Measurements from ENCODE around the gene CCNI. TPM values are rescaled to one million over a fixed set of nuclear protein-coding genes. Genes with fewer than 3 reads are reported as not detected.
"Not testable (repeated sequence)": the region's sequence is repeated elsewhere in the genome, so short reads cannot be mapped to it uniquely, and the experiment has no call there.

CCNI gene
- total RNA-seq, 1 experiment from 2014 or later, result 297 TPM

DNA sequence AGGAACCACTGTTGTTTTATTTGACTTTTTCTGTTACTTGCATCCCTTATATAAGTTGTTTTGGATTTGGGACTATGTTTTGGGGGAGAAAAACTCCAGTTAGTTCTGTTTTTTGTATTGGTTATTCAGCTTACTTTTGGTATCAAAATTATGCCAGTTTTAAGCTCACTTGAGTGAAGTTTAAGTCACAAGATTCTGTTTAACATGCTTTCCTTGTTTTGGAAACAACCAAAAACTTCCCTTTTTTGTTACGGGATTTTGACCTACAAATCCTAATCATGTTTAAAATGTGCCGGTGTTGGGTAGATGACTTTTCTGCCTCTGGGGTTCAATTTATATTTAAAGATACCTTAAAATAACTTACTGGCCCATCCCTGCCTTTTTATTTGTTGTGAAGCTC, 36.0 kb downstream of the CCNI start:
- intact Hi-C loops (cut with micrococcal nuclease), result loop anchor here (10.0 kb wide), 2 partner anchors 285 to 605 kb away; partner anchors contain the start of gene SHROOM3
- ChIA-PET POLR2A (interaction anchor here (2.9 kb wide), 1 partner anchor 13 kb away, joined by 11 read pairs; no protein-coding TSS in a partner anchor), CTCF (interaction anchor here (0.6 to 0.7 kb wide), 3 partner anchors 269 to 598 kb away, joined by 3 read pairs; no protein-coding TSS in a partner anchor)
- TF ChIP-seq CTCF (IDR thresholded peaks at IDR 0.05; ENCODE audit: unreplicated experiment), result no peak
- no peak overlapping the region for H3K4me3 Mint-ChIP-seq (ENCODE audit: unreplicated experiment)
- H3K27ac Mint-ChIP-seq (ENCODE audit: low read depth, unreplicated experiment), result no peak overlapping the region
- no peaks in the 10 kb centered on the region for H3K27me3 Mint-ChIP-seq (ENCODE audit: insufficient read depth, unreplicated experiment)
- DNase-seq (ENCODE audit: unreplicated experiment), result no peak
- peaks cover 44% of the 10 kb centered on the region for H3K36me3 Mint-ChIP-seq (ENCODE audit: insufficient read depth, unreplicated experiment)
- no TSS peak for BruUV-seq (replicated peaks)
- H3K4me1 Mint-ChIP-seq (ENCODE audit: insufficient read depth, unreplicated experiment), result peaks cover 41% of the 10 kb centered on the region
- no peaks in the 10 kb centered on the region for H3K9me3 Mint-ChIP-seq (ENCODE audit: unreplicated experiment)

DNA sequence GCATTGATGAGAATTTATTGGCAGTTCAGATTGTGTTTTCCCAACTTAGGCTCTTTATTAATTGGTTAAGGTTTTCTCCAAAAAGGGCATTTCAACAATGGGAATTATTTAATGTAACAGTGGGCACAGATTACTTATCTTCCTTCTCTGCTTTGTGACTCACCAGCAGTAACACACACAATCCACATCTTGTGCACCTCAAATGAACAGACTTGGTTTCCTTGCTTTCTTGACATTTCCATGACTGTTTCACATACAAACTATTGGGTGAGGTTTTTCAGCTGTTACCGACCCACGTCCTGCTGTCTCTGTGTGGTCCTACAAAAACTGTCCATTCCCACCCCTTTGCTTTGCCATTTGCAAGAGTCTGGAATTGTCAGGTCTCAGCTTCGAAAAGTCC, 38.1 kb downstream of the CCNI start:
- Mint-ChIP-seq H3K4me3 (ENCODE audit: unreplicated experiment) (peak overlapping the region; percentile 35), H3K27ac (ENCODE audit: low read depth, unreplicated experiment) (peak overlapping the region; percentile 66), H3K27me3 (ENCODE audit: insufficient read depth, unreplicated experiment) (no peaks in the 10 kb centered on the region), H3K36me3 (ENCODE audit: insufficient read depth, unreplicated experiment) (peaks cover 55% of the 10 kb centered on the region), H3K4me1 (ENCODE audit: insufficient read depth, unreplicated experiment) (peaks cover 32% of the 10 kb centered on the region), H3K9me3 (ENCODE audit: unreplicated experiment) (no peaks in the 10 kb centered on the region)
- ChIA-PET POLR2A (interaction anchor here (0.6 to 0.7 kb wide), 2 partner anchors 17 to 285 kb away, joined by 3 read pairs; no protein-coding TSS in a partner anchor), CTCF (interaction anchor here (0.5 to 2.4 kb wide), 5 partner anchors 18 to 527 kb away, joined by 3 to 9 read pairs (median 4); no protein-coding TSS in a partner anchor)
- TF ChIP-seq CTCF (IDR thresholded peaks at IDR 0.05; ENCODE audit: unreplicated experiment), result no peak
- intact Hi-C loops (cut with micrococcal nuclease), result no loop called here
- no TSS peak for BruUV-seq (replicated peaks)
- no peak for DNase-seq (ENCODE audit: unreplicated experiment)

- DNase-seq (ENCODE audit: unreplicated experiment); H3K9me3 Mint-ChIP-seq (ENCODE audit: unreplicated experiment); BruUV-seq (replicated peaks); intact Hi-C loops (cut with micrococcal nuclease); H3K27ac Mint-ChIP-seq (ENCODE audit: low read depth, unreplicated experiment); H3K27me3 Mint-ChIP-seq (ENCODE audit: insufficient read depth, unreplicated experiment): not testable (repeated sequence)
- Mint-ChIP-seq H3K4me3 (ENCODE audit: unreplicated experiment) (peak overlapping the region; percentile 35), H3K36me3 (ENCODE audit: insufficient read depth, unreplicated experiment) (peaks cover 60% of the 10 kb centered on the region), H3K4me1 (ENCODE audit: insufficient read depth, unreplicated experiment) (peaks cover 32% of the 10 kb centered on the region)
- POLR2A ChIA-PET, result interaction anchor here (0.6 kb wide), 1 partner anchor 284 kb away, joined by 3 read pairs; no protein-coding TSS in a partner anchor
- CTCF ChIA-PET, result interaction anchor here (0.6 to 2.4 kb wide), 4 partner anchors 18 to 526 kb away, joined by 3 to 9 read pairs (median 4); no protein-coding TSS in a partner anchor
Measured at GRCh38 chr4:77037168-77037567, 38.6 kb downstream of the CCNI start.

GRCh38 chr4:77036206-77036605, 39.6 kb downstream of the CCNI start:
- H3K4me1 Mint-ChIP-seq (ENCODE audit: insufficient read depth, unreplicated experiment), result peaks cover 32% of the 10 kb centered on the region
- intact Hi-C loops (cut with micrococcal nuclease), result no loop called here
- TF ChIP-seq CTCF (IDR thresholded peaks at IDR 0.05; ENCODE audit: unreplicated experiment), result no peak
- H3K4me3 Mint-ChIP-seq (ENCODE audit: unreplicated experiment), result no peak overlapping the region
- no TSS peak for BruUV-seq (replicated peaks)
- peaks cover 64% of the 10 kb centered on the region for H3K36me3 Mint-ChIP-seq (ENCODE audit: insufficient read depth, unreplicated experiment)
- H3K9me3 Mint-ChIP-seq (ENCODE audit: unreplicated experiment), result no peaks in the 10 kb centered on the region
- POLR2A ChIA-PET, result interaction anchor here (0.6 to 1.7 kb wide), 10 partner anchors 8 to 886 kb away, joined by 3 to 5 read pairs (median 4); no protein-coding TSS in a partner anchor
- H3K27ac Mint-ChIP-seq (ENCODE audit: low read depth, unreplicated experiment), result peak overlapping the region; percentile 70
- peak; percentile 42 for DNase-seq (ENCODE audit: unreplicated experiment)
- CTCF ChIA-PET, result interaction anchor here (0.6 to 2.4 kb wide), 5 partner anchors 9 to 277 kb away, joined by 3 to 10 read pairs (median 4); no protein-coding TSS in a partner anchor
- no peaks in the 10 kb centered on the region for H3K27me3 Mint-ChIP-seq (ENCODE audit: insufficient read depth, unreplicated experiment)
